ENCODE measurements around the gene VRTN. TPM values are rescaled to one million over a fixed set of nuclear protein-coding genes. Genes with fewer than 3 reads are reported as not detected.

VRTN gene
- polyA plus RNA-seq, 4 donors = not detected

Other genes starting within 250 kb of the VRTN start
- under 1 TPM; 0.05 to 0.11 (median 0.08) TPM for gene VSX2, start 109.0 kb upstream of the VRTN start, polyA plus RNA-seq (ENCODE audit: insufficient read length in 4 of 4)
- 100 to 1,000 TPM in 2 of 4 donors, 10 to 100 TPM in 2; 74.6 to 156 (median 116) TPM for gene ABCD4, start 45.5 kb upstream of the VRTN start, polyA plus RNA-seq (ENCODE audit: insufficient read length in 4 of 4)
- under 1 TPM; 0.21 to 0.29 (median 0.26) TPM for gene SYNDIG1L, start 77.7 kb downstream of the VRTN start, polyA plus RNA-seq (ENCODE audit: insufficient read length in 4 of 4)
- 100 to 1,000 TPM; 302 to 330 (median 316) TPM for gene NPC2, start 144.8 kb downstream of the VRTN start, polyA plus RNA-seq (ENCODE audit: insufficient read length in 4 of 4)
- 10 to 100 TPM; 36.1 to 43.5 (median 42.7) TPM for gene ISCA2, start 145.3 kb downstream of the VRTN start, polyA plus RNA-seq (ENCODE audit: insufficient read length in 4 of 4)

All from left renal cortex interstitium (tissue), 4 donors.